Neural crest cell (in vitro differentiated cells): ENCODE measurements around the gene RPLP2. TPM values are rescaled to one million over a fixed set of nuclear protein-coding genes. Genes with fewer than 3 reads are reported as not detected.

ENCODE experiments used
- DNase-seq: peaks from one replicate; pipeline ENCODE4 v3.0.0; 2021; ENCODE audit warnings: low read depth, mixed read lengths, low spot score
- H3K27ac Mint-ChIP-seq: one replicate; pipeline ENCODE4 v1.8.0; 2021; ENCODE audit warnings: mild to moderate bottlenecking, mixed read lengths; ENCODE audit not compliant: unreplicated experiment
- H3K27me3 Mint-ChIP-seq: 2 replicates; pipeline ENCODE4 v1.8.0; 2021; ENCODE audit warnings: low read depth, mild to moderate bottlenecking, mixed read lengths
- H3K36me3 Mint-ChIP-seq: 2 replicates; pipeline ENCODE4 v1.8.0; 2021; ENCODE audit warnings: low read depth, mild to moderate bottlenecking, mixed read lengths
- H3K4me1 Mint-ChIP-seq: 2 replicates; pipeline ENCODE4 v1.8.0; 2021; ENCODE audit warnings: mixed read lengths
- H3K4me3 Mint-ChIP-seq: one replicate; pipeline ENCODE4 v1.8.0; 2021; ENCODE audit warnings: mild to moderate bottlenecking, mixed read lengths
- H3K9me3 Mint-ChIP-seq: 2 replicates; pipeline ENCODE4 v1.8.0; 2021; ENCODE audit warnings: mixed read lengths
- total RNA-seq: library from RNA; stranded (reverse); gene quantifications from 2 replicates; pipeline ENCODE4 v1.2.1, GENCODE V29; 2021
- TF ChIP-seq, protein P1 (sequence below): fragments of 200-600 bp; sonication (generic); conservative IDR thresholded peaks from 2 replicates; pipeline ENCODE4 v1.5.0; 2021; ENCODE audit warnings: antibody characterized with exemption, mild to moderate bottlenecking

The RPLP2 gene
- total RNA-seq, 1 donor from 2014 or later, result 1,810 TPM

GRCh38 chr11:837189-837989 is 27.6 kb downstream of the RPLP2 start:
- TF ChIP-seq, protein P1, sequence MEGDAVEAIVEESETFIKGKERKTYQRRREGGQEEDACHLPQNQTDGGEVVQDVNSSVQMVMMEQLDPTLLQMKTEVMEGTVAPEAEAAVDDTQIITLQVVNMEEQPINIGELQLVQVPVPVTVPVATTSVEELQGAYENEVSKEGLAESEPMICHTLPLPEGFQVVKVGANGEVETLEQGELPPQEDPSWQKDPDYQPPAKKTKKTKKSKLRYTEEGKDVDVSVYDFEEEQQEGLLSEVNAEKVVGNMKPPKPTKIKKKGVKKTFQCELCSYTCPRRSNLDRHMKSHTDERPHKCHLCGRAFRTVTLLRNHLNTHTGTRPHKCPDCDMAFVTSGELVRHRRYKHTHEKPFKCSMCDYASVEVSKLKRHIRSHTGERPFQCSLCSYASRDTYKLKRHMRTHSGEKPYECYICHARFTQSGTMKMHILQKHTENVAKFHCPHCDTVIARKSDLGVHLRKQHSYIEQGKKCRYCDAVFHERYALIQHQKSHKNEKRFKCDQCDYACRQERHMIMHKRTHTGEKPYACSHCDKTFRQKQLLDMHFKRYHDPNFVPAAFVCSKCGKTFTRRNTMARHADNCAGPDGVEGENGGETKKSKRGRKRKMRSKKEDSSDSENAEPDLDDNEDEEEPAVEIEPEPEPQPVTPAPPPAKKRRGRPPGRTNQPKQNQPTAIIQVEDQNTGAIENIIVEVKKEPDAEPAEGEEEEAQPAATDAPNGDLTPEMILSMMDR, result no peak
- DNase-seq, result no peak
- Mint-ChIP-seq H3K36me3 (peaks cover 5% of the 10 kb centered on the region), H3K9me3 (no peaks in the 10 kb centered on the region), H3K27me3 (peaks cover 4% of the 10 kb centered on the region), H3K4me3 (peak overlapping the region; percentile 64), H3K4me1 (peaks cover 19% of the 10 kb centered on the region), H3K27ac (no peak overlapping the region)

- no peak for DNase-seq
- Mint-ChIP-seq H3K4me3 (peak overlapping the region; percentile 75), H3K36me3 (peaks cover 5% of the 10 kb centered on the region), H3K27ac (no peak overlapping the region), H3K9me3 (no peaks in the 10 kb centered on the region), H3K27me3 (peaks cover 3% of the 10 kb centered on the region), H3K4me1 (peaks cover 19% of the 10 kb centered on the region)
- TF ChIP-seq, protein P1, result no peak
Measured at GRCh38 chr11:837990-838307, 28.2 kb downstream of the RPLP2 start.

DNA sequence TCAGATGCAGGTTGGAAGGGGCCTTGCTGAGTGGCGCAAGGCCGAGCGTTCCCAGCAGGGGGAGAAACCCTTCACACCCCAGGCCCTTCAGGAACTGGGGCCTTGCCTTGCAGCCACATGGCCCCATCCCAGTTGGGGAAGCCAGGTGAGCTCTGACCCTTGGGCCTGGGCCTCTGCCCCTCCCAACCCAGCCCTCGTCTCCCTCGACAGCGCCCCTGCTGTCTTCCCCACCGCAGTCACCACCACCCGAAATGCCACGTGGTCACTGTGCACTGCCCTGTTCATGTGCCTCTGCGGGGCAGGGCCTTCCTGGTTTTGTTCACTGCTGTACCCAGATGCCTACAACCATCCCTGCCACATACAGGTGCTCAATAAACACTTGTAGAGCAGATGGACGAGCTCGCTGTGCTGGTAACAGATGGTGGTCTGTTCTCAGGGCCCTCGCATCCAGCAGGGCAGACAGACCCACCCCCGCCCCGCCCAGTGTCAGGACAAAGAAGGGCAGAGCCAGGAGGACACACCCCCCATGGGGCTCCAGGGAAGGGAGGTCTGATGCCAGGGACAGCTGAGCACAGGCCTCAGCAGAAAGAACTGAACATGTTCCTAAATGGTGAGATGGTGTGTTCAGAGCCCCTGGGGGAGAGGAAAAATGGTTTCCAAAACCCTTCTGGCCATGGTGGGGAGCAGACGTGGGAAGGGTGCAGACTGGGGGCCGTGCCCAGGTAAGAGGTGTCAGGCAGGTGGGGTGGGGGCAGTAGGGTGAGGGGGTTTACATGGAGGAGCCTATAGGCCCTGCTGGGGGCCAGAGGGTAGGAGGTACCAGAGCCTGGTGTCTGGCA is 28.9 kb downstream of the RPLP2 start:
- Mint-ChIP-seq H3K27ac (no peak overlapping the region), H3K27me3 (peaks cover 7% of the 10 kb centered on the region), H3K9me3 (no peaks in the 10 kb centered on the region), H3K4me1 (peaks cover 18% of the 10 kb centered on the region), H3K4me3 (peak overlapping the region; percentile 75), H3K36me3 (peaks cover 5% of the 10 kb centered on the region)
- DNase-seq, result no peak
- TF ChIP-seq, protein P1, result peak; percentile 39

DNA sequence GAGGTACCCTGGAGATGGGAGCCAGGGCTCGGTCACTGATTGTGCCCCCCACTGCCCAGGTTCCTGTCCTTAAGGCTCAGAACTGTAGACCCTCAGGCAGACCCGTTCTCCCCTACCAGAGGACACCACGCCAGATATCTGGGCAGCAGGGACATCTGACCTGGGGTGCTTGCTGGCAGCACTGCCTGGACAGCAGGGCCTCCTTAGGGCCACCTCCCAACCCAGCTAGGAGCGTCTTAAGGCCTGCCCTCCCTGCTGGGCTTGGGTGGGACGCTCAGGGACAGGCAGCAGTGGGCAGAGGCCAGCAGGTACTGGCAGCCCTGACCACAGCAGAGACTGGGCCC is 29.5 kb downstream of the RPLP2 start:
- H3K4me3 Mint-ChIP-seq, result peak overlapping the region; percentile 85
- H3K27me3 Mint-ChIP-seq, result peaks cover 6% of the 10 kb centered on the region
- no peak for DNase-seq
- no peak overlapping the region for H3K27ac Mint-ChIP-seq
- TF ChIP-seq, protein P1, result no peak
- H3K36me3 Mint-ChIP-seq, result peaks cover 5% of the 10 kb centered on the region
- H3K4me1 Mint-ChIP-seq, result peaks cover 12% of the 10 kb centered on the region
- no peaks in the 10 kb centered on the region for H3K9me3 Mint-ChIP-seq

DNA sequence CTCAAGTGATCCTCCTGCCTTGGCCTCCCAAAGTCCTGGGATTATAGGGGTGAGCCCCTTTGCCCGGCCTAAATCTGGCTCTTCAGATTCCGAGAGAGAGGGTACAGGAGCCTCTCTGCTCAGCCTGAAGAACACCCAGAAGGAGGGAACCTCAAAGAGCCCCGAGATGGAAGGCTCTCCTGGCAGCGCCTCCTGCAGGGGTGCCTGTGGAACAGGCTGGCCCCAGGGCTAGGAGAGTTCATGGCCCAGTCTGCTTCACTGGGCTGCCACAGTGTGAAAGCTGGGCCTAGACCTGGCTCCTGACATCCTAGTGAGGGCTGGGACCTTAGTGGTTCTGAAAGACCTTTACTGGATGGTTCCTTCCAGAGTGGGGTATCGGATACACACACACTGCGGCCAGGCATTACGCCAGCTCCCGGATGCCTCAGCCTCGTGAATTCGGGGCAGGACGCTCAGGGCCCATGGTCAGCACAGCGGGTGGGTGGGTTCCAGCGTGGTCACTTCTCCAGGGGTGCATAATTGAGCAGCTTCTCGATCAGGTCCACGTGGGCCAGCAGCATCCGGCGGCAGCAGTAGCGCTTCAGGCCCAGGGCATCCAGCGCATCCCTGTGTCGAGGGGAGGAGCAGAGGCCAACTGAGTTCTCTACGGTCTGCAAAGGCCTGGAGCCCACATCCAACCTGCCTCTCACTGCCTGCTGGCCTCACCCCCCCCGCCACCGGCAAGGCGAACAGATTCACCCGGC is 30.3 kb downstream of the RPLP2 start:
- Mint-ChIP-seq H3K4me1 (peaks cover 17% of the 10 kb centered on the region), H3K36me3 (peaks cover 5% of the 10 kb centered on the region), H3K4me3 (peak overlapping the region; percentile 85), H3K9me3 (no peaks in the 10 kb centered on the region), H3K27me3 (peaks cover 10% of the 10 kb centered on the region), H3K27ac (no peak overlapping the region)
- DNase-seq, result no peak
- TF ChIP-seq, protein P1, result peak; percentile 29
